ENCODE data around the gene DDRGK1. TPM values are rescaled to one million over a fixed set of nuclear protein-coding genes. Genes with fewer than 3 reads are reported as not detected.

Gene DDRGK1
- total RNA-seq, 1 donor from 2014 or later: 108 TPM

- no peaks in the 10 kb centered on the region for H3K27me3 ChIP-seq
- no peaks in the 10 kb centered on the region for H3K9me3 ChIP-seq
- no peak overlapping the region for H3K4me3 ChIP-seq
- peaks cover under 1% of the 10 kb centered on the region for H3K4me1 ChIP-seq
- H3K27ac ChIP-seq: no peak overlapping the region
- ATAC-seq (no peak), DNase-seq (peak; percentile 28)
- intact Hi-C loops (cut with DNase I): no loop called here
- no peak for TF ChIP-seq CTCF (IDR thresholded peaks at IDR 0.05)
- no peaks in the 10 kb centered on the region for H3K36me3 ChIP-seq
Observed at GRCh38 chr20:3177746-3178485, 26.6 kb downstream of the DDRGK1 start.

- peaks cover 6% of the 10 kb centered on the region for H3K4me1 ChIP-seq
- no peak for DNase-seq
- no peaks in the 10 kb centered on the region for H3K9me3 ChIP-seq
- intact Hi-C loops (cut with DNase I): no loop called here
- peak overlapping the region; percentile 92 for H3K4me3 ChIP-seq
- H3K27ac ChIP-seq: no peak overlapping the region
- TF ChIP-seq CTCF (IDR thresholded peaks at IDR 0.05): no peak
- no peak for ATAC-seq
- H3K36me3 ChIP-seq: no peaks in the 10 kb centered on the region
- H3K27me3 ChIP-seq: no peaks in the 10 kb centered on the region
Observed at GRCh38 chr20:3175270-3175669, 29.2 kb downstream of the DDRGK1 start.

GRCh38 chr20:3174442-3175261 lies 29.8 kb downstream of the DDRGK1 start:
- H3K9me3 ChIP-seq: no peaks in the 10 kb centered on the region
- H3K4me1 ChIP-seq: peaks cover 6% of the 10 kb centered on the region
- intact Hi-C loops (cut with DNase I): no loop called here
- H3K36me3 ChIP-seq: no peaks in the 10 kb centered on the region
- peak overlapping the region; percentile 92 for H3K4me3 ChIP-seq
- DNase-seq (no peak), ATAC-seq (no peak)
- H3K27ac ChIP-seq: peak overlapping the region; percentile 85
- no peaks in the 10 kb centered on the region for H3K27me3 ChIP-seq
- no peak for TF ChIP-seq CTCF (IDR thresholded peaks at IDR 0.05)

- TF ChIP-seq CTCF (IDR thresholded peaks at IDR 0.05): peak; percentile 29
- ATAC-seq (peak; percentile 97), DNase-seq (peak; percentile 96)
- H3K4me3 ChIP-seq: peak overlapping the region; percentile 92
- H3K9me3 ChIP-seq: no peaks in the 10 kb centered on the region
- no peaks in the 10 kb centered on the region for H3K27me3 ChIP-seq
- H3K36me3 ChIP-seq: no peaks in the 10 kb centered on the region
- H3K27ac ChIP-seq: peak overlapping the region; percentile 85
- intact Hi-C loops (cut with DNase I): no loop called here
- H3K4me1 ChIP-seq: peaks cover 6% of the 10 kb centered on the region
Observed at GRCh38 chr20:3173610-3174441, 30.7 kb downstream of the DDRGK1 start.

- ATAC-seq (peak; percentile 67), DNase-seq (peak; percentile 88)
- peak within 1 kb of the TSS; percentile 85 for H3K27ac ChIP-seq
- no peaks in the 10 kb centered on the region for H3K27me3 ChIP-seq
- H3K4me3 ChIP-seq: peak within 1 kb of the TSS; percentile 92
- intact Hi-C loops (cut with DNase I): no loop called here
- H3K9me3 ChIP-seq: no peaks in the 10 kb centered on the region
- TF ChIP-seq CTCF (IDR thresholded peaks at IDR 0.05): peak; percentile 7
- peaks cover 6% of the 10 kb centered on the region for H3K4me1 ChIP-seq
- no peaks in the 10 kb centered on the region for H3K36me3 ChIP-seq
Observed at GRCh38 chr20:3172933-3173609, 31.4 kb downstream of the DDRGK1 start, which contains the start of gene LZTS3. TSS of gene LZTS3 (minus strand) at chr20:3173549. CDS start at chr20:3167163, 6,386 bp downstream.
